Measurements from ENCODE around the gene ADGRD2. TPM values are rescaled to one million over a fixed set of nuclear protein-coding genes. Genes with fewer than 3 reads are reported as not detected.

The ADGRD2 gene
- total and polyA plus RNA-seq, 9 of the 15 experiments (the other 6 are each of a cell fraction or from before 2014, with no cell fraction given), result not detected

GRCh38 chr9:124415102-124415851 is 35.0 kb upstream of the ADGRD2 start, which contains the start of gene PSMB7 (continued):
- TF ChIP-seq ZNF79 (CRISPR knock-in tag; IDR thresholded peaks at IDR 0.05; ENCODE audit: low read depth) (no peak), PHB2 (IDR thresholded peaks at IDR 0.05; ENCODE audit: low read depth) (no peak), HCFC1 (IDR thresholded peaks at IDR 0.05; ENCODE audit: low read depth, low read length) (peak; percentile 83), ELF4 (CRISPR knock-in tag; IDR thresholded peaks at IDR 0.05) (no peak), ZNF583 (CRISPR knock-in tag; IDR thresholded peaks at IDR 0.05) (no peak), MYC (IDR thresholded peaks at IDR 0.05; ENCODE audit: low read depth, low read length) (peak; percentile 56; the same call in 1 of the 2 replicates), MYC (CRISPR knock-in tag; IDR thresholded peaks at IDR 0.05; ENCODE audit: borderline replicate concordance, low read depth) (no peak), ZC3H11A (IDR thresholded peaks at IDR 0.05; ENCODE audit: low read depth, low read length) (0 out of 2 replicates have a peak, but pooled peaks have one; percentile 18), ZNF444 (CRISPR knock-in tag; IDR thresholded peaks at IDR 0.05) (0 out of 2 replicates have a peak, but pooled peaks have one; percentile 11), BHLHE40 (IDR thresholded peaks at IDR 0.05; ENCODE audit: low read length) (no peak), PHF21A (IDR thresholded peaks at IDR 0.05; ENCODE audit: borderline replicate concordance, low read depth) (no peak), ZNF133 (CRISPR knock-in tag; IDR thresholded peaks at IDR 0.05) (0 out of 2 replicates have a peak, but pooled peaks have one; percentile 27), NELFE (IDR thresholded peaks at IDR 0.05; ENCODE audit: insufficient read depth, insufficient read length) (no peak), PATZ1 (CRISPR knock-in tag; IDR thresholded peaks at IDR 0.05; ENCODE audit: borderline replicate concordance) (no peak), E2F1 (CRISPR knock-in tag; IDR thresholded peaks at IDR 0.05) (no peak), FOXA1 (IDR thresholded peaks at IDR 0.05; ENCODE audit: borderline replicate concordance) (no peak), GMEB1 (CRISPR knock-in tag; IDR thresholded peaks at IDR 0.05) (peak; percentile 67), CSDE1 (IDR thresholded peaks at IDR 0.05) (peak in 1 of 2 experiments; percentile 37; a peak in 1 of 4 replicates), HSF4 (CRISPR knock-in tag; IDR thresholded peaks at IDR 0.05; ENCODE audit: borderline replicate concordance) (no peak), TCF7L2 (IDR thresholded peaks at IDR 0.05; ENCODE audit: low read depth, low read length) (no peak), RHOXF2B (CRISPR knock-in tag; conservative IDR thresholded peaks at IDR 0.05) (no peak), POLR2G (IDR thresholded peaks at IDR 0.05; ENCODE audit: low read depth, low read length) (peak; percentile 86), NCOA1 (IDR thresholded peaks at IDR 0.05; ENCODE audit: low read depth) (peak; percentile 36; the same call in 1 of the 2 replicates), CREBBP (IDR thresholded peaks at IDR 0.05; ENCODE audit: low read depth, low read length) (no peak), NFXL1 (CRISPR knock-in tag; IDR thresholded peaks at IDR 0.05) (no peak)

Data from K562 (cell line).